Naive B cell (primary cell): ENCODE data around the gene ZSWIM8. TPM values are rescaled to one million over a fixed set of nuclear protein-coding genes. Genes with fewer than 3 reads are reported as not detected.
A peak's percentile ranks its signal among the peaks of the same experiment; 100 is the strongest.

Experiments used
- ATAC-seq, 2 donors: fragments of 150-1000 bp; cut with Tn5 transposase; 2 replicates each; pipeline ENCODE4 v1.10.0; 2021; ENCODE audit warnings: low read depth in 2 of 2, mild to moderate bottlenecking in 2 of 2, moderate library complexity in 2 of 2
- DNase-seq: peaks from one replicate; pipeline ENCODE4 v3.0.0; 2022
- H3K27ac Mint-ChIP-seq, 6 donors: one replicate each; pipeline ENCODE4 v1.8.0; 2020 to 2022; ENCODE audit warnings: mild to moderate bottlenecking in 6 of 6, mixed read lengths in 6 of 6, moderate library complexity in 5 of 6, inconsistent platforms in 2 of 6
- H3K27me3 Mint-ChIP-seq, 3 donors: one replicate each; pipeline ENCODE4 v1.8.0; 2021 to 2022; ENCODE audit warnings: mixed read lengths in 3 of 3, mild to moderate bottlenecking in 1 of 3
- H3K36me3 Mint-ChIP-seq, 2 donors: one replicate each; pipeline ENCODE4 v1.8.0; 2020 to 2022; ENCODE audit warnings: mixed read lengths in 2 of 2, inconsistent platforms in 1 of 2, mild to moderate bottlenecking in 1 of 2
- H3K4me1 Mint-ChIP-seq, 3 donors: one replicate each; pipeline ENCODE4 v1.8.0; 2020 to 2022; ENCODE audit warnings: mixed read lengths in 3 of 3, inconsistent platforms in 1 of 3, mild to moderate bottlenecking in 1 of 3, moderate library complexity in 1 of 3
- H3K4me3 Mint-ChIP-seq, 8 donors: one replicate each; pipeline ENCODE4 v1.8.0; 2020 to 2022; ENCODE audit warnings: mild to moderate bottlenecking in 8 of 8, mixed read lengths in 8 of 8, moderate library complexity in 8 of 8, inconsistent platforms in 2 of 8
- H3K9me3 Mint-ChIP-seq, 7 donors: one replicate each; pipeline ENCODE4 v1.8.0; 2020 to 2022; ENCODE audit warnings: mixed read lengths in 7 of 7, mild to moderate bottlenecking in 5 of 7, inconsistent platforms in 2 of 7, moderate library complexity in 1 of 7
- polyA plus RNA-seq, 6 donors: library from polyadenylated mRNA; unstranded; fragments of 300-500 nt; fragmentation: Illumina TruSeq; gene quantifications; one replicate each; pipeline ENCODE4 v1.2.3, GENCODE V29; 2021; ENCODE audit warnings: low read depth in 6 of 6

Gene ZSWIM8
- polyA plus RNA-seq, 6 donors from 2014 or later = 4.3 to 21.7 (median 15.8) TPM

- ATAC-seq (no peak), DNase-seq (no peak)
- Mint-ChIP-seq H3K36me3 (peaks cover 7 to 36% of the 10 kb centered on the region in 2 donors), H3K4me1 (peaks cover 21 to 36% (median 35%) of the 10 kb centered on the region in 3 donors), H3K9me3 (no peaks in the 10 kb centered on the region), H3K4me3 (no peak overlapping the region), H3K27me3 (no peaks in the 10 kb centered on the region), H3K27ac (peak overlapping the region; percentile 18 to 88 (median 67))
These were observed 17.0 kb downstream of the ZSWIM8 start for GRCh38 chr10:73802276-73802991.

- Mint-ChIP-seq H3K27ac (peak overlapping the region; percentile 6 to 94 (median 53)), H3K27me3 (no peaks in the 10 kb centered on the region), H3K9me3 (no peaks in the 10 kb centered on the region), H3K4me3 (peak overlapping the region in 1 of 8 donors; percentile 54), H3K36me3 (peaks cover 7 to 40% of the 10 kb centered on the region in 2 donors), H3K4me1 (peaks cover 23 to 45% (median 32%) of the 10 kb centered on the region in 3 donors)
- DNase-seq = no peak
- ATAC-seq = peak; percentile 59 to 65
These were observed 18.4 kb downstream of the ZSWIM8 start for GRCh38 chr10:73803680-73804286.

GRCh38 chr10:73806176-73806950 is 21.0 kb downstream of the ZSWIM8 start:
- H3K4me3 Mint-ChIP-seq = no peak overlapping the region
- H3K27ac Mint-ChIP-seq = peak overlapping the region in 2 of 6 donors; percentile 55 to 91
- DNase-seq = no peak
- ATAC-seq = no peak
- no peaks in the 10 kb centered on the region for H3K9me3 Mint-ChIP-seq
- H3K36me3 Mint-ChIP-seq = peaks cover 7 to 40% of the 10 kb centered on the region in 2 donors
- peaks cover 29 to 61% (median 41%) of the 10 kb centered on the region in 3 donors for H3K4me1 Mint-ChIP-seq
- H3K27me3 Mint-ChIP-seq = no peaks in the 10 kb centered on the region

GRCh38 chr10:73807471-73807870 is 22.1 kb downstream of the ZSWIM8 start:
- Mint-ChIP-seq H3K36me3 (peaks cover 7 to 40% of the 10 kb centered on the region in 2 donors), H3K4me1 (peaks cover 29 to 61% (median 41%) of the 10 kb centered on the region in 3 donors)
- DNase-seq = no peak

GRCh38 chr10:73808021-73808815 is 22.8 kb downstream of the ZSWIM8 start:
- DNase-seq (no peak), ATAC-seq (no peak)
- Mint-ChIP-seq H3K4me3 (peak overlapping the region in 3 of 8 donors; percentile 61 to 85 (median 74)), H3K36me3 (peaks cover 7 to 32% of the 10 kb centered on the region in 2 donors), H3K27me3 (no peaks in the 10 kb centered on the region), H3K27ac (peak overlapping the region in 1 of 6 donors; percentile 72), H3K4me1 (peaks cover 29 to 61% (median 47%) of the 10 kb centered on the region in 3 donors), H3K9me3 (peaks cover 0 to 2% (median 0%) of the 10 kb centered on the region in 7 donors)

More at GRCh38 chr10:73807471-73807870, 22.1 kb downstream of the ZSWIM8 start:
- H3K4me3 Mint-ChIP-seq = no peak overlapping the region
- no peaks in the 10 kb centered on the region for H3K27me3 Mint-ChIP-seq
- no peak for ATAC-seq
- peaks cover 0 to under 1% (median 0%) of the 10 kb centered on the region in 7 donors for H3K9me3 Mint-ChIP-seq
- H3K27ac Mint-ChIP-seq = peak overlapping the region in 1 of 6 donors; percentile 22

GRCh38 chr10:73809061-73809818 is 23.8 kb downstream of the ZSWIM8 start:
- DNase-seq (no peak), ATAC-seq (no peak)
- peaks cover 4 to 23% of the 10 kb centered on the region in 2 donors for H3K36me3 Mint-ChIP-seq
- no peaks in the 10 kb centered on the region for H3K27me3 Mint-ChIP-seq
- H3K9me3 Mint-ChIP-seq = peaks cover 0 to 2% (median 0%) of the 10 kb centered on the region in 7 donors
- H3K27ac Mint-ChIP-seq = peak overlapping the region in 4 of 6 donors; percentile 25 to 85 (median 78)
- peak overlapping the region in 7 of 8 donors; percentile 65 to 94 (median 85) for H3K4me3 Mint-ChIP-seq
- H3K4me1 Mint-ChIP-seq = peaks cover 22 to 51% (median 40%) of the 10 kb centered on the region in 3 donors

- DNase-seq (no peak), ATAC-seq (no peak)
- no peaks in the 10 kb centered on the region for H3K27me3 Mint-ChIP-seq
- H3K9me3 Mint-ChIP-seq = peaks cover 0 to 2% (median 0%) of the 10 kb centered on the region in 7 donors
- H3K36me3 Mint-ChIP-seq = peaks cover 4 to 23% of the 10 kb centered on the region in 2 donors
- H3K4me3 Mint-ChIP-seq = peak overlapping the region; percentile 79 to 94 (median 86)
- peak overlapping the region in 5 of 6 donors; percentile 74 to 97 (median 88) for H3K27ac Mint-ChIP-seq
- peaks cover 22 to 49% (median 39%) of the 10 kb centered on the region in 3 donors for H3K4me1 Mint-ChIP-seq
These were observed 24.9 kb downstream of the ZSWIM8 start for GRCh38 chr10:73810358-73810734.

GRCh38 chr10:73810735-73811465 is 25.5 kb downstream of the ZSWIM8 start:
- Mint-ChIP-seq H3K9me3 (peaks cover 0 to 2% (median 0%) of the 10 kb centered on the region in 7 donors), H3K4me1 (peaks cover 22 to 43% (median 39%) of the 10 kb centered on the region in 3 donors), H3K27ac (peak overlapping the region in 5 of 6 donors; percentile 85 to 97 (median 88)), H3K36me3 (peaks cover 4 to 18% of the 10 kb centered on the region in 2 donors), H3K27me3 (no peaks in the 10 kb centered on the region), H3K4me3 (peak overlapping the region; percentile 79 to 94 (median 86))
- ATAC-seq (peak; percentile 26), DNase-seq (peak; percentile 60)

GRCh38 chr10:73812657-73813056 is 27.3 kb downstream of the ZSWIM8 start:
- H3K27ac Mint-ChIP-seq = peak overlapping the region; percentile 15 to 92 (median 78)
- peaks cover 0 to 2% (median 0%) of the 10 kb centered on the region in 7 donors for H3K9me3 Mint-ChIP-seq
- H3K4me3 Mint-ChIP-seq = peak overlapping the region in 6 of 8 donors; percentile 44 to 85 (median 56)
- peaks cover 11 to 28% (median 26%) of the 10 kb centered on the region in 3 donors for H3K4me1 Mint-ChIP-seq
- DNase-seq (no peak), ATAC-seq (no peak)
- no peaks in the 10 kb centered on the region for H3K27me3 Mint-ChIP-seq
- H3K36me3 Mint-ChIP-seq = peaks cover under 1 to 4% of the 10 kb centered on the region in 2 donors

- H3K4me3 Mint-ChIP-seq = peak overlapping the region in 2 of 8 donors; percentile 45 to 84
- peaks cover 11 to 26% (median 26%) of the 10 kb centered on the region in 3 donors for H3K4me1 Mint-ChIP-seq
- peak overlapping the region in 2 of 6 donors; percentile 43 to 86 for H3K27ac Mint-ChIP-seq
- DNase-seq = no peak
- peaks cover 0 to 4% of the 10 kb centered on the region in 2 donors for H3K36me3 Mint-ChIP-seq
- peaks cover 0 to 2% (median 0%) of the 10 kb centered on the region in 7 donors for H3K9me3 Mint-ChIP-seq
- ATAC-seq = no peak
- H3K27me3 Mint-ChIP-seq = no peaks in the 10 kb centered on the region
These were observed 27.9 kb downstream of the ZSWIM8 start for GRCh38 chr10:73813333-73813732.

GRCh38 chr10:73814276-73814895 is 29.0 kb downstream of the ZSWIM8 start:
- H3K9me3 Mint-ChIP-seq = peaks cover 0 to 2% (median 0%) of the 10 kb centered on the region in 7 donors
- H3K27ac Mint-ChIP-seq = no peak overlapping the region
- DNase-seq (no peak), ATAC-seq (no peak)
- H3K27me3 Mint-ChIP-seq = no peaks in the 10 kb centered on the region
- H3K4me1 Mint-ChIP-seq = peaks cover 3 to 18% (median 15%) of the 10 kb centered on the region in 3 donors
- peaks cover 0 to 4% of the 10 kb centered on the region in 2 donors for H3K36me3 Mint-ChIP-seq
- no peak overlapping the region for H3K4me3 Mint-ChIP-seq
